Fibroblast of mammary gland (primary cell): ENCODE measurements around the gene DCST1.

Experiments used
- DNase-seq: peaks from one replicate; pipeline ENCODE4 v3.0.0-alpha.2; 2010; ENCODE audit warnings: low read depth
- H3K4me3 ChIP-seq: 2 replicates; pipeline ENCODE4 v1.5.1; 2011; ENCODE audit warnings: low read depth, mild to moderate bottlenecking, low read length, moderate library complexity; ENCODE audit not compliant: control insufficient read depth
- TF ChIP-seq, protein P1 (sequence below): conservative IDR thresholded peaks from 2 replicates; pipeline ENCODE4 v1.5.1; 2011; ENCODE audit warnings: low read depth, low read length, inconsistent platforms; ENCODE audit not compliant: control insufficient read depth, insufficient read depth

DCST1 gene

DNA sequence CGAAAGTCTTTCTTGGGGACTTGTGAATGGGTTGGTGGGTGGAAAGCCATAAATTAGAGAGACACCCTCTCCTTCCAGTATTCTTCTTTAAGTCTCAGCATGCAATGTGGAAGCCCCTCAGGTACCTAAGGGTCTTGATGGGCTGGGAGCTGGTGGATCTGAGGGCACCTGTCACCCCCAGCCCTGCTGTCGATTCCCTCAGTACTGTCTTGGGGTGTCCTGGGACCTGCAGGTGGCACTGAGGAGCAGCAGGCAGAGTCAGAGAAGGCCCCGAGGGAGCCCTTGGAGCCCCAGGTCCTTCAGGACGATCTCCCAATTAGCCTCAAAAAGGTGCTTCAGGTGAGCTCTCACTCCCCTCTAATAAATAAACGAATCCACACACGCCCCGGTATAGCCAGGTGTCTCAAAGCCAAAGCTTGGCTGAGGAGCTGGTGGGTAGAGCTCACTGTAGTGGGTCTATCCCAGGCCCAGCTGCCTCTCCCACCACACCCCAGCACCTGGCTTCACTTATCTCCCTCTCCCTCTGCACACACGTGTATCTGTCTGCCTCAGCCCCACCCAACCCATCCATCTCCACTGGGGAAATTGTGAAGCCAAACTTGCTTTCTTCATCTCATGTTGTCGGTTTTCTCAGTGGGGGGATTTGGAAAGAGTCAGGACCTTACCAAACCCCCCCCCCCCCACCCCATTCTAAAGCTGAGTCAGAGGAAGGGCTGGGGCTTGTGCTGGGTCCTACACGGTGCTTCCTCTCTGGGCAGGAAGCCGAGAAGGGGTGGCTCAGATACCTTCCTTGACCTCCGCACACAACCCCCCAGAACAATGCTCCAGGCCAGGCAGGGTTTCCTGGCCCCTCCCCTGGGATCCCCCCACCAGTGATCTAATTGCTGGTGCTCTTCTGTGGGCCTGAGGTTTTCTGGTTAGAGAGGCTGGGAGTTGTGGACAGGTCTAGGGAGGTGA, 19.1 kb downstream of the DCST1 start:
- TF ChIP-seq, protein P1, sequence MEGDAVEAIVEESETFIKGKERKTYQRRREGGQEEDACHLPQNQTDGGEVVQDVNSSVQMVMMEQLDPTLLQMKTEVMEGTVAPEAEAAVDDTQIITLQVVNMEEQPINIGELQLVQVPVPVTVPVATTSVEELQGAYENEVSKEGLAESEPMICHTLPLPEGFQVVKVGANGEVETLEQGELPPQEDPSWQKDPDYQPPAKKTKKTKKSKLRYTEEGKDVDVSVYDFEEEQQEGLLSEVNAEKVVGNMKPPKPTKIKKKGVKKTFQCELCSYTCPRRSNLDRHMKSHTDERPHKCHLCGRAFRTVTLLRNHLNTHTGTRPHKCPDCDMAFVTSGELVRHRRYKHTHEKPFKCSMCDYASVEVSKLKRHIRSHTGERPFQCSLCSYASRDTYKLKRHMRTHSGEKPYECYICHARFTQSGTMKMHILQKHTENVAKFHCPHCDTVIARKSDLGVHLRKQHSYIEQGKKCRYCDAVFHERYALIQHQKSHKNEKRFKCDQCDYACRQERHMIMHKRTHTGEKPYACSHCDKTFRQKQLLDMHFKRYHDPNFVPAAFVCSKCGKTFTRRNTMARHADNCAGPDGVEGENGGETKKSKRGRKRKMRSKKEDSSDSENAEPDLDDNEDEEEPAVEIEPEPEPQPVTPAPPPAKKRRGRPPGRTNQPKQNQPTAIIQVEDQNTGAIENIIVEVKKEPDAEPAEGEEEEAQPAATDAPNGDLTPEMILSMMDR: peak; percentile 14
- no peak for DNase-seq
- peak overlapping the region; percentile 74 for H3K4me3 ChIP-seq

DNA sequence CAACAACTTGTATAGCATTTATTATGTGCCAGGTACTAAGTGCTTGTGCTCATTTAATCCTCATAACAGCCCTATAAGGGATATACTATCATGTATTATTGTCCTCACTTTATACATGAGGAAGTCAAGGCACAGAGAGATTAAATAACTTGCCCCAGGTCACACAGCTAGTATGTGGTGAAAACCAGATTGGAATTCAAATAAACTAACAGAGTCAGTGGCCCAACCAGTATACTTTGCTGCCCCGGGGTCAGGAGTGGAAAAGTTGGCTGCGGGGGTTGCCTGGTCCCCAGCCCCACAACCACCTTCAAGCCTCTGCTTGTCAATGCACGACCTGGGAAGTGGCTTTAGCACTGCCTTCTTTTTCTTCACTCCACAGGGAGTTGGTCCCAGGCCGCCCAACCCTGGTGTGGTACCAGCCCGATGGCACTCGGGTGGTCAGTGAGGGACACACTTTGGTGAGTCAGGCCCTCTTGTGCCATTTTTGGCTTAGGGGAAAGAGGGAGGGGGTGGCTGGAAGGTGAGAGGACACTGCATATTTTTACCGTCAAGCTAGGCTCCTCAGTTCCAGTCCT, 20.0 kb downstream of the DCST1 start:
- TF ChIP-seq, protein P1: no peak
- DNase-seq: no peak
- H3K4me3 ChIP-seq: no peak overlapping the region

DNA sequence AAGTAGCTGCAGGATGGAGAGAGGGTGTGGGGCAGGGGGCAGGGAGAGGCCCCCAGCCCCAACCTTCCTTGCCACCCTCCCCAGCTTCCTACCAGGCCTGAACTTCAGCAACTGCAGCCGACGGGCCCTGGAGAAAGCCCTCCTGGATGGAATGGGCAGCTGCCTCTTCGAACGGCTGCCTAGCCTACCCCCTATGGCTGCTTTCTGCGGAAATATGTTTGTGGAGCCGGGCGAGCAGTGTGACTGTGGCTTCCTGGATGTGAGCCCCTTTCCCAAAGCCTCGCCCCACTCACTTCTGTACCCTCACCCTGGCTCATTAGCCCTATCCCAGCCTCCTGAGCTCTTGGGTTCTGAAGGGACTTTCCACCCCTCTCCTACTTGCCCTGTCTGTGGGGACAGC, 23.5 kb downstream of the DCST1 start:
- TF ChIP-seq, protein P1: no peak
- no peak for DNase-seq
- H3K4me3 ChIP-seq: no peak overlapping the region

DNA sequence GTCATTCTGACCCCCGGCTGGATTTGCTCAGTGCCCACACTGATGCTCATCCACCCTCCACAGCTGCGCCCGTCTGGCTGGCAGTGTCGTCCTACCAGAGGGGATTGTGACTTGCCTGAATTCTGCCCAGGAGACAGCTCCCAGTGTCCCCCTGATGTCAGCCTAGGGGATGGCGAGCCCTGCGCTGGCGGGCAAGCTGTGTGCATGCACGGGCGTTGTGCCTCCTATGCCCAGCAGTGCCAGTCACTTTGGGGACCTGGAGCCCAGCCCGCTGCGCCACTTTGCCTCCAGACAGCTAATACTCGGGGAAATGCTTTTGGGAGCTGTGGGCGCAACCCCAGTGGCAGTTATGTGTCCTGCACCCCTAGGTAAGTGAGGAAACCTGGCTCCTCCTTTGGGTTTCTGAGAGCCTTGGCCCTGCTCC, 24.2 kb downstream of the DCST1 start:
- TF ChIP-seq, protein P1: no peak
- no peak overlapping the region for H3K4me3 ChIP-seq

DNA sequence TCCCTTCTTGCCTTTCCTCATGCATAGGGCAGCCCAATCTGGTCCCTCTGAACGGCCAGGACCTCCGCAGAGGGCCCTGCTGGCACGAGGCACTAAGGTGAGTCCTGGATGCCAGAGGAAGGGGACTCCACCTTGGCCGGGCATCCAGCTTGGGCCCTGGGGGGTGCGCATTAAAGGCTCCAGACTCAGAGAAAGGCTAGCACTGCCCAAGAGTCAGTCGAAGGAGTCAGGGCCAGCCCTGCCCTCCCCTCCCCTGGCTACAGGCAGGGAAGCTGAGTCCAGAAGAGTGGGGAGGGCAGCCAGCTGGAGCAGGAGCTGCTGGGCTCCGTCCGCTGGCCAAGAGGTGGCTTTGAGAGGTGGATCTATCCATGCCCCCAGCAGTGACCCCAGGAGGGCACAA, 27.1 kb downstream of the DCST1 start:
- no peak for DNase-seq
- TF ChIP-seq, protein P1: no peak
- H3K4me3 ChIP-seq: no peak overlapping the region

More for the DNA sequence above, 24.2 kb downstream of the DCST1 start:
- DNase-seq: no peak

DNA sequence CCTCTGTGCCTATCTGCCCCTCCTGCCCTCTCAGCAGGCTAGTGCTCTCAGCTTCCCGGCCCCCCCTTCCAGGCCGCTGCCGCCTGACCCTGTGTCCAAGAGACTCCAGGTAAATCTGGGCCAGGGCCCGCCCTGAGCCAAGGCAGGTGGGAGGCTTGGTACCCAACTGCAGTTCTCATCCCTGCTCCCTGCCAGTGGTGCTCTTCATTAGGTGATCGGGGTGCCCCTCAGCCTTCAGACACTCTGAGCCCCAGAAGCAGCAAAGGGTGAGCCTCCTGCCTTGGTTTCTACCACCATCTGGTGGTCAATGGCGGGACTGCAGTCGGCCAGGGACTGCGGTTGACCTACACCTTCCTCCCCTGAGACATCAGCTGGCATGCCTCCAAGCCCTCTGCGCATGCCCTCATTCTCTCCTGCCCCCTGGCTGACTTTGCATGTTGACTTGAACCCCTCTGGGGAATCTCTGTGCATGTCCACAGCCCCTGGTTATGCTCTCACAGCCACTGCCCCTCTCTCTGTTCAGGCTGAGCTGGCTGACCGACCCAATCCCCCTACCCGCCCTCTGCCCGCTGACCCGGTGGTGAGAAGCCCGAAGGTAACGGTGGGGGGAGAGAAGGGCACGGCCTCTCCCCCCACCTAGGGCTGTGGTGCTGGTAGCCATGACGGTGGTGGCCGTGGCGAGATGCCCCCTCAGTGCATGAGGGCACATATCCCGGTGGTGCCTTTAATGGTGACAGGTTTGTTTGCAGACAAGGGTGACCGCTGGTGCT, 27.9 kb downstream of the DCST1 start:
- TF ChIP-seq, protein P1: peak; percentile 96
- no peak overlapping the region for H3K4me3 ChIP-seq

More for the DNA sequence above, 27.9 kb downstream of the DCST1 start:
- peak; percentile 85 for DNase-seq
